Gastrocnemius medialis (tissue), 4 donors: ENCODE measurements around the gene FBXL3. TPM values are rescaled to one million over a fixed set of nuclear protein-coding genes. Genes with fewer than 3 reads are reported as not detected.
A peak's percentile ranks its signal among the peaks of the same experiment; 100 is the strongest.
"Not testable (repeated sequence)": the region's sequence is repeated elsewhere in the genome, so short reads cannot be mapped to it uniquely, and the experiment has no call there.

ENCODE experiments used
- ATAC-seq, 2 donors: fragments of 150-250 bp; one replicate each; pipeline ENCODE4 v1.9.1; 2016
- DNase-seq, 2 donors: peaks; one replicate each; pipeline ENCODE4 v3.0.0-alpha.2; 2019
- H3K27ac ChIP-seq, 4 donors: fragments of 200-600 bp; sonication (generic); 1 replicate in 1 of 4; 2 replicates in 3 of 4; pipeline ENCODE4 v1.5.1; 2016 to 2018; ENCODE audit warnings: mild to moderate bottlenecking in 2 of 4, moderate library complexity in 1 of 4
- H3K27me3 ChIP-seq, 3 donors: fragments of 200-600 bp; sonication (generic) in 2 of 3; 1 replicate in 1 of 3; 2 replicates in 2 of 3; pipeline versions ENCODE4 v1.5.1 to v1.6.0; 2016 to 2019; ENCODE audit warnings: mild to moderate bottlenecking in 1 of 3, moderate library complexity in 1 of 3
- H3K36me3 ChIP-seq, 2 donors: fragments of 200-600 bp; sonication (generic) in 1 of 2; one replicate each; pipeline ENCODE4 v1.5.1; 2017 to 2018
- H3K4me1 ChIP-seq, 2 donors: fragments of 200-600 bp; sonication (generic) in 1 of 2; one replicate each; pipeline ENCODE4 v1.5.1; 2016 to 2017; ENCODE audit warnings: mild to moderate bottlenecking in 2 of 2
- H3K4me3 ChIP-seq, 4 donors: fragments of 200-600 bp; sonication (generic) in 3 of 4; 1 replicate in 1 of 4; 2 replicates in 3 of 4; pipeline ENCODE4 v1.5.1; 2016 to 2019; ENCODE audit warnings: mild to moderate bottlenecking in 2 of 4
- H3K9me3 ChIP-seq, 3 donors: fragments of 200-600 bp; sonication (generic) in 2 of 3; 1 replicate in 1 of 3; 2 replicates in 2 of 3; pipeline ENCODE4 v1.5.1; 2016 to 2019
- POLR2A ChIP-seq, 2 donors: fragments of 450-650 bp; IDR thresholded peaks; one replicate each; pipeline ENCODE4 v1.6.1; 2017; ENCODE audit warnings: antibody characterized with exemption in 2 of 2, mild to moderate bottlenecking in 2 of 2, moderate library complexity in 2 of 2
- in situ Hi-C, 4 donors: fragments of 200-750 bp; cut with MboI; loops; one replicate each; pipeline versions ENCODE4 v1.15.0 to v1.8.0; 2017; ENCODE audit warnings: low sequenced_read_pairs in 4 of 4
- intact Hi-C: fragments of 100-400 bp; cut with DNase I; formaldehyde crosslinking; loops from one replicate; pipeline ENCODE4 v1.15.1; 2023; ENCODE audit warnings: low total_unique reads
- total RNA-seq, 4 donors: library from RNA; depleted of rRNA; stranded (reverse); fragments of >200 nt; gene quantifications; one replicate each; pipeline versions ENCODE4 v1.1.0 to v1.2.3, GENCODE V29; 2016
- TF ChIP-seq, protein P1 (sequence below), 5 experiments: fragments of 450-650 bp in 3 of 5; fragments of 200-600 bp in 2 of 5; sonication (generic) in 2 of 5; IDR thresholded peaks in 4 of 5; conservative IDR thresholded peaks in 1 of 5; 1 replicate in 4 of 5; 2 replicates in 1 of 5; pipeline ENCODE4 v1.5.1; 2016 to 2019; ENCODE audit warnings: antibody characterized with exemption in 5 of 5, mild to moderate bottlenecking in 3 of 5, moderate library complexity in 3 of 5

Gene FBXL3
- total RNA-seq, 4 donors from 2014 or later = 50.6 to 75.6 (median 64.4) TPM

- Histone ChIP-seq H3K27ac (no peak overlapping the region), H3K9me3 (no peaks in the 10 kb centered on the region), H3K36me3 (no peaks in the 10 kb centered on the region), H3K4me3 (no peak overlapping the region), H3K4me1 (no peaks in the 10 kb centered on the region), H3K27me3 (no peaks in the 10 kb centered on the region)
- no peak for ATAC-seq
- TF ChIP-seq, protein P1, sequence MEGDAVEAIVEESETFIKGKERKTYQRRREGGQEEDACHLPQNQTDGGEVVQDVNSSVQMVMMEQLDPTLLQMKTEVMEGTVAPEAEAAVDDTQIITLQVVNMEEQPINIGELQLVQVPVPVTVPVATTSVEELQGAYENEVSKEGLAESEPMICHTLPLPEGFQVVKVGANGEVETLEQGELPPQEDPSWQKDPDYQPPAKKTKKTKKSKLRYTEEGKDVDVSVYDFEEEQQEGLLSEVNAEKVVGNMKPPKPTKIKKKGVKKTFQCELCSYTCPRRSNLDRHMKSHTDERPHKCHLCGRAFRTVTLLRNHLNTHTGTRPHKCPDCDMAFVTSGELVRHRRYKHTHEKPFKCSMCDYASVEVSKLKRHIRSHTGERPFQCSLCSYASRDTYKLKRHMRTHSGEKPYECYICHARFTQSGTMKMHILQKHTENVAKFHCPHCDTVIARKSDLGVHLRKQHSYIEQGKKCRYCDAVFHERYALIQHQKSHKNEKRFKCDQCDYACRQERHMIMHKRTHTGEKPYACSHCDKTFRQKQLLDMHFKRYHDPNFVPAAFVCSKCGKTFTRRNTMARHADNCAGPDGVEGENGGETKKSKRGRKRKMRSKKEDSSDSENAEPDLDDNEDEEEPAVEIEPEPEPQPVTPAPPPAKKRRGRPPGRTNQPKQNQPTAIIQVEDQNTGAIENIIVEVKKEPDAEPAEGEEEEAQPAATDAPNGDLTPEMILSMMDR (IDR thresholded peaks at IDR 0.05 in 4 of 5, conservative IDR thresholded peaks at IDR 0.05 in 1 of 5) = no peak
- no peak for TF ChIP-seq POLR2A (IDR thresholded peaks at IDR 0.05)
- intact Hi-C loops (no loop called here), in situ Hi-C loops (no loop called here)
- DNase-seq = no peak
Observed at GRCh38 chr13:76968041-76968440, 58.9 kb downstream of the FBXL3 start.

DNA sequence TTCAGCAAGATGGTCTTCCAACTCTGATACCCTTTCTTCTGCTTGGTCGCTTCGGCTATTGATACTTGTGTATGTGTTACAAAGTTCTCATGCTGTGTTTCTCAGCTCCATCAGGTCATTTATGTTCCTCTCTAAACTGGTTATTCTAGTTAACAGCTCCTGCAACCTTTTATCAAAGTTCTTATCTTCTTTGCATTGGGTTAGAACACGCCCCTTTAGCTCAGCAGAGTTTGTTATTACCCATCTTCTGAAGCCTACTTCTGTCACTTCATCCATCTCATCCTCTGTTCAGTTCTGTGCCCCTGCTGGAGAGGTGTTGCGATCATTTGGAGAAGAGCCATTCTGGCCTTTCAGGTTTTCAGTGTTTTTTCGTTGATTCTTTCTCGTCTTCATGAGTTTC, 59.9 kb downstream of the FBXL3 start:
- no peak for DNase-seq
- no peaks in the 10 kb centered on the region for H3K36me3 ChIP-seq
- no peak overlapping the region for H3K4me3 ChIP-seq
- in situ Hi-C loops = no loop called here
- TF ChIP-seq, protein P1 (IDR thresholded peaks at IDR 0.05 in 4 of 5, conservative IDR thresholded peaks at IDR 0.05 in 1 of 5) = no peak
- TF ChIP-seq POLR2A (IDR thresholded peaks at IDR 0.05) = no peak
- H3K9me3 ChIP-seq = no peaks in the 10 kb centered on the region
- no peaks in the 10 kb centered on the region for H3K4me1 ChIP-seq
- ATAC-seq = no peak
- no peak overlapping the region for H3K27ac ChIP-seq
- intact Hi-C loops = no loop called here
- H3K27me3 ChIP-seq = no peaks in the 10 kb centered on the region

- no peaks in the 10 kb centered on the region for H3K27me3 ChIP-seq
- in situ Hi-C loops (no loop called here), intact Hi-C loops (no loop called here)
- no peak overlapping the region for H3K27ac ChIP-seq
- H3K36me3 ChIP-seq = no peaks in the 10 kb centered on the region
- H3K4me1 ChIP-seq = no peaks in the 10 kb centered on the region
- peak; percentile 6 to 16 for DNase-seq
- no peak overlapping the region for H3K4me3 ChIP-seq
- H3K9me3 ChIP-seq = no peaks in the 10 kb centered on the region
- ATAC-seq = no peak
- TF ChIP-seq POLR2A (IDR thresholded peaks at IDR 0.05) = no peak
- TF ChIP-seq, protein P1 (IDR thresholded peaks at IDR 0.05 in 4 of 5, conservative IDR thresholded peaks at IDR 0.05 in 1 of 5) = no peak
Observed at GRCh38 chr13:76965759-76966421, 61.1 kb downstream of the FBXL3 start.

DNA sequence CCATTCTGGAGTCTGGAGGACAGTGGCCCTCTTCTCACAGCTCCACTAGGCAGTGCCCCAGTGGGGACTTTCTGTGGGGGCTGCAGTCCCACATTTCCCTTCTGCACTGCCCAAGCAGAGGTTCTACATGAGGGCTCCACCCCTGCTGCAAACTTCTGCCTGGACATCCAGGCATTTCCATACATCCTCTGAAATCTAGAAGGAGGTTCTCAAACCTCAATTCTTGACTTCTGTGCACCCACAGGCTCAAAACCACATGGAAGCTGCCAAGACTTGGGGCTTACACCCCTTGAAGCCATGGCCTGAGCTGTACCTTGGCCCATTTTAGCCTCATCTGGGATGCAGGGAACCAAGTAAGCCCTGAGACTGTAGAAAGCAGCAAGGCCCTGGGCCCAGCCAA, 67.2 kb downstream of the FBXL3 start:
- in situ Hi-C loops, intact Hi-C loops, H3K9me3 ChIP-seq: not testable (repeated sequence)

GRCh38 chr13:76958841-76959432, 68.0 kb downstream of the FBXL3 start:
- DNase-seq (no peak), ATAC-seq (no peak)
- no peak overlapping the region for H3K4me3 ChIP-seq
- TF ChIP-seq POLR2A (IDR thresholded peaks at IDR 0.05) = no peak
- TF ChIP-seq, protein P1 (IDR thresholded peaks at IDR 0.05 in 4 of 5, conservative IDR thresholded peaks at IDR 0.05 in 1 of 5) = no peak
- no peak overlapping the region for H3K27ac ChIP-seq
- intact Hi-C loops = no loop called here
- H3K9me3 ChIP-seq = no peaks in the 10 kb centered on the region
- in situ Hi-C loops = no loop called here
- no peaks in the 10 kb centered on the region for H3K36me3 ChIP-seq
- H3K27me3 ChIP-seq = no peaks in the 10 kb centered on the region
- no peaks in the 10 kb centered on the region for H3K4me1 ChIP-seq

More for the DNA sequence above, 67.2 kb downstream of the FBXL3 start:
- H3K4me3 ChIP-seq, H3K27me3 ChIP-seq, H3K4me1 ChIP-seq, H3K36me3 ChIP-seq, H3K27ac ChIP-seq, DNase-seq, ATAC-seq: not testable (repeated sequence)
